Globus pallidus (tissue), 1 donor: Measurements from ENCODE around the gene POLR1E.

ENCODE experiments used
- DNase-seq: peaks from one replicate; pipeline ENCODE4 v3.0.0-alpha.2; 2015; ENCODE audit warnings: low spot score

POLR1E gene, protein sequence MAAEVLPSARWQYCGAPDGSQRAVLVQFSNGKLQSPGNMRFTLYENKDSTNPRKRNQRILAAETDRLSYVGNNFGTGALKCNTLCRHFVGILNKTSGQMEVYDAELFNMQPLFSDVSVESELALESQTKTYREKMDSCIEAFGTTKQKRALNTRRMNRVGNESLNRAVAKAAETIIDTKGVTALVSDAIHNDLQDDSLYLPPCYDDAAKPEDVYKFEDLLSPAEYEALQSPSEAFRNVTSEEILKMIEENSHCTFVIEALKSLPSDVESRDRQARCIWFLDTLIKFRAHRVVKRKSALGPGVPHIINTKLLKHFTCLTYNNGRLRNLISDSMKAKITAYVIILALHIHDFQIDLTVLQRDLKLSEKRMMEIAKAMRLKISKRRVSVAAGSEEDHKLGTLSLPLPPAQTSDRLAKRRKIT

DNA sequence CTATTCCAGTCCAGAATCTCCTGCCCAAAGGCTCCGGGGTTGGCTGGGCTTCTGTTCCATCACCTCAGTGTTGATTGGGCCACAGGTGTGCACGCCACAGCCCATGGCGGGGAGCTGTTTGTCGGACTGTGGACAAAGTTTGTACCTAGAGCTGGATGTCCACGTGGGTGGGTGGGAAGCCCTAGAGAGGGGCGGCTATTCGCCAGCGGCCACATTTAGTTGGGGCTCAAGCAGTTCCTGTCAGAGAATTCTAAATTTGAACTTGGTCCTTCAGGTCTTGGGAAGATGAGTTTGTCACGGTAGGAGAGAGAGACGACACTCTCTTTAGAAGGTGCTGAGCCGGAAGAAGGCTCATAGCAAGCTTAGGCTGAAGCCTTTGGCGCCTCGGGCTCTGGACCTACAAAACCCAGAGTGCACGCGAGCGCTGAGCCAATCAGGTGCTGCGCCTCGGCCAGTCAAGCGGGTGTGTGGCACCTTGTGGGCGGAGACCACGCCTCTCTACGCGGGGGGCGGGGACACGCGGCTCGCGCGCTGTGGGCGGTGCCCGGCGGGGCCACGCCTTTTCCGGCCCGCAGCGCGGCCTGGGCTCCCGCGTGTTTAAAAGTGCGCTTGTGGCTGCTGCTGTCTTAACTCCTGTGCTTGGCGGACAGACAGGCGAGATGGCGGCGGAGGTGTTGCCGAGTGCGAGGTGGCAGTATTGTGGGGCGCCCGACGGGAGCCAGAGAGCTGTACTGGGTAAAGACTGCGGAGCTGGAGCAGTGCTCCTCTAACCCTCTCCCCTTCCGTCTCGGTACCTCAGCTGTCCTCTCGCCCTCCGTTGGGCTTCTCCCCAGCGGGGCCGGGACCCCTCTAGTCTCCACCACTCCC, at the start of gene POLR1E:
Gene POLR1E, plus strand, starts transcription at position 560 of the 867 bp plus-strand sequence. Its CDS starts 100 bp downstream, at position 660.
- peak; percentile 87 for DNase-seq

DNA sequence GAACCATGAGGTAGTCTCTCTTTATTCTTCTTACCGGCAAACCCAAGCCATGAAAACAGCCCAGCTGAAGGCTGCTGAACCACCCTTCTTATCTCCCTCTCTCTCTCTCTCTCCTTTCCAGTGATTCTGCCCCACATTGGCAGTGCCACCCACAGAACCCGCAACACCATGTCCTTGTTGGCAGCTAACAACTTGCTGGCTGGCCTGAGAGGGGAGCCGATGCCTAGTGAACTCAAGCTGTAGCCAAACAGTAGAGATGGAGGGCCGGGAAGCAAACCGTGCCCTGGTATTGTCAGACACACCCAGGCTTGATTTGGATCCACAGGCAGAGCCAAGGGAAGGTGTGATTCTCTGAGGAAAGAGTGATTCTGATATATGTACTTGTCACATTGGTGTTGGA, 49.2 kb upstream of the POLR1E start:
- DNase-seq: peak; percentile 49

DNA sequence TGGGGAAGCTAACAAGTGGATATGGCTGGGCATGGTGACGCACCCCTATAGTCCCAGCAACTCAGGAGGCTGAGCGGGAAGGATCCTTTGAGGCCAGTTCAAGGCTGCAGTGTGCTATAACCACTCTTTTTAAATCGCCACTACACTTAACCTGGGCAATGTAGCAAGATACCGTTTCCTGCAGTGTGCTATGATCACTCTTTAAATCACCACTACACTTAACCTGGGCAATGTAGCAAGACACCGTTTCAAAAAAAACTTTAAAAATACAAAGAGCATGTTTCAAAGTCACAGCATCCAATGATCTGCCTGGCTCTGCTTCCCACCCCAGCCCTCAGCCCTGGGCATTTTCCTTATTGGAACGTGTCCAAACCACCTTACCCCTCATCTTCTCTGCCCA, 48.7 kb upstream of the POLR1E start:
- no peak for DNase-seq

DNA sequence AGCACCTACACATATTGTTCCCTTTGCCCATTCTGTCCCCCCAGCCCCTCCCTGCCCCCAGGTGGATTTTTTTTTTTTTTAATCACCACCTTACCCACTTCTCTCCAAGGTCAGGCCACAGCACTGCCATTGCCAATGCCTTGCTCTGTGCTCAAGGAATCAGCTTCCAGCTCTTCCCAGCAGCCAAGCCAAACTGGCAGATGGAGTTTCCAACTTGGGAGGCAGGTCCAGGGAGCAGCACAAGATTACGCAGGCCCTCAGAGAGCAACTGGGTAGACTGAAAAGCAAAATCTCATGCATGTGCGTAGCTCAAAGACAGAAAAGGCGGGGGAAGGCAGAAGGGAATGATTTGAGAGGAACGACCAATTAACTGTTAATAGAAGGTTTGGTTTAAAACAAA, 48.1 kb upstream of the POLR1E start:
- DNase-seq: peak; percentile 50

DNA sequence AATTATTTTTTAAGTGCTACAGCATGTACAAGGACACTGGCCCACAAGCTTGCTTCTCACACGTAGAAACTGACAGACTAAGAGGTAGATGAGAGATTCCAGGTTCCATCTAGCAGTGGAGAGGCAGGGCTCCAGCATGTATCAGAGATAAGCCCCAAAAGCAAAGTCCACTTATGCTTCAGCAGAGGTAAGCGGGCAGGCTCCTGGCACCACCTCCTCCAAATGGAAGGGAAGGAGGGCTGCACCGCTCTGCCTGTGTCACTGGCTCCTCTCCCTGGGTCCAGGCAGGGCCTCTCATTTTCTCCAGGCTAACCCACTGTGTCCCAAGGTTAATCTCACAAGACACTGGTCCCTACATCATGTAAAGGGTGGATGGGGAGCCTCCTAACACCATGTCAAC, 47.4 kb upstream of the POLR1E start:
- no peak for DNase-seq

DNA sequence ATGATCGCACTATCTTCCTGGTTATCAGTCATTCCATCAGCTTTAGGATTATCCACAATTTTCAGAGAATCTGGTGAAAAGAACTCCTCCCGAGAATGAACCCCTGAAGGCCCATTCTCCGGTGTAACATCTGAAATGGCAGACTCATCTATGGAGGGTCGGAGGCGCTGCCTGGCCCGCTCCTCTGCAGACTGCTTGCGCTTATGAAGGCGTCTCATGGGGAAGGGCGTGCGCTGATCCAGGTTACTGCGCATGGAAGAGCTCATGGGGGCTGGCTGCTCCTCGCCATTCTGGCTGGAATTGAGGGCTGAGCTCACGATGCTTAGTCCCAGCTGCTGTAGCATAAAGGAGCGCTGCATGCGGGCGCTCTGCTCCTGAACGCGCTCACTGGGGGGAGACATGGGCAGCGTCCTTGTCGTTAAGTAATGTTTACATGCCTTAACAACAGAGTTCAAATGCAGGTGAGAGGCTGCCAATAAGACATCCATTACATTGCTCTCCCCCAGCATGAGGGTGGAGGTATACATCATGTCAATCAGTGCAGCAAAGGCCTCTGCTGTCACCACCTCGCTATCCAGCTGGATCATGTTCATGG, 43.9 kb upstream of the POLR1E start:
- DNase-seq: no peak

DNA sequence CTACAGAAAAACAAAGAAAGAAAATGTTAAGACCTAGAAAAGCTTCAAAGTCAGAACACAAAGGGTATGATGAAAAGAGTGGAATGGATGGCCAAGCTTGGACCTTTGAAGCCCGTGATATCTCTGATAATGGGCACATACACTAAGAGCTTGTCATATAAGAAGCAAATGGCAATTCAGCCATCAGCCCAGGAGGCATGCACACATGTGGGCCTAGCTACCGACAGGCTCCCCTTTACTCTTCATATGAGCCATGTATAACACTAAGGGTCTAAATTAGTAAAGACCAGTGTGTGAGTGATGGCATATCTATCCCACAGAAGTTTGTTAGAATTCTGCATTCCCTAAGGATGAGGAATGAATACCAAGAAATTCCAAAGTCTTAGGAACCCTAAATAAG, 43.2 kb upstream of the POLR1E start:
- DNase-seq: no peak

DNA sequence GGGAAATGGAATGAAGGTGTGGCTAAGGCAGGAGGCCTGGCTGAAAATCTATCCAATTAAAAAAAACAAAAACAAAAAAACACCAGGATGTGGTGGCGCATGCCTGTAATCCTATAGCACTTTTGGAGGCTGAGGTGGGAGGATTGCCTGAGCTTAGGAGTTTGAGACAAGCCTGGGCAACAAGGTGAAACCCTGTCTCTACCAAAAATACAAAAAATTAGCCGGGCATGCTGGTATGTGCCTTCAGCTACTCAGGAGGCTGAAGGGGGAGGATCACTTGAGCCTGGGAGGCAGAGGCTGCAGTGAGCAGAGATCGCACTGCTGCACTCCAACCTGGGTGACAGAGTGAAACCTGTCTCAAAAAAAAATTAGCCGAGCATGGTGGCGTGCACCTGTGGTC, 42.2 kb upstream of the POLR1E start:
- no peak for DNase-seq

DNA sequence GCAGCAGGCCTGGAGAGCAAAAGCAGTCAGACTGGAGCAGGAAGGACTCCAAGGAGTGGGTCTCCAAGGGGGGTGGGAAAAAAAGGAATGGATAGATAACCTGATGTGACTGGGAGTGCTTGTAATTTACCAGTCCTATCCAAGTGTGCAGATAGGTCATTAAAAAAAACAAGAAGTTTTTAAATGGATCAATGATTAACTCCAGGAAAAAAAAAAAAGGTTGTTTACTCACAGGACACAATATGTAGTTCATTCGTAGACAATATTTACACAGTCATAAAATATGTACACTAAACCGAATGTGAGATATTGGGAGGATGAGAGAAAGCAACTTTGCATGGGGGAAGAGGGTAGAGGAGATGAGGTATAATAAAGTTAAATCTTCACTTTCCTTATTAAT, 40.9 kb upstream of the POLR1E start:
- no peak for DNase-seq

DNA sequence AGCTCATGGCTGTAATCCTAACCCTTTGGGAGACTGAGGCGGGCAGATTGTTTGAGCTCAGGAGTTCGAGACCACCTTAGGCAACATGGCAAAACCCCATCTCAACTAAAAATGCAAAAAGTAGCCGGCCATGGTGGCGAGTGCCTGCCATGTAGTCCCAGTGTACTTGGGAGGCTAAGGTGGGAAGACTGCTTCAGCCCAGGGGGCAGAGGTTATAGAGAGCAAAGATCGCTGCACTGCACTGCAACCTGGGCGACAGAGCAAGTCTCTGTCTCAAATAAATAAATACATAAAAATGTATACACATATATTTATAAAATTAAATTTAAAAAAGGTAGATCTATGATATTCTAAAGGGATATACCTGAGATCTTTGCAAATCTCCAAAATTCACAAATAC, 39.9 kb upstream of the POLR1E start:
- no peak for DNase-seq

DNA sequence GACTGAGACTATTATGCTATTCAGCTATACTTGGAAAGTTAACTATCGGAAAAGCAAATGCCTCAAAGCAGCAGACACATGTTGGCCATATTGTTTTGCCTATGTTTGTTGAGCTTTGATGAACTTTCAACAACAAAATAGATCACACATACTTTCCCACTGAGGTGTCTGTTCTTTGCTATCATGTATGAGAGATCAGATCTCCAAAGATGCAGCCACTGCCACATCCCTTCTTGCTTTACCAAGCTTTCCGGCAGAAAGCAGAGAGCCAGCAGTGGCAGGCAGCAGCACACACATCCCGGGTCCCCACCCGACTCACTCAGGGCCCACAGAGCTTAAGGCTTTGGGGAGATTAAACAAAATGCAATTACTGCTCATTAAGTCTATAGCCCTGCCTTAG, 39.3 kb upstream of the POLR1E start:
- DNase-seq: no peak

DNA sequence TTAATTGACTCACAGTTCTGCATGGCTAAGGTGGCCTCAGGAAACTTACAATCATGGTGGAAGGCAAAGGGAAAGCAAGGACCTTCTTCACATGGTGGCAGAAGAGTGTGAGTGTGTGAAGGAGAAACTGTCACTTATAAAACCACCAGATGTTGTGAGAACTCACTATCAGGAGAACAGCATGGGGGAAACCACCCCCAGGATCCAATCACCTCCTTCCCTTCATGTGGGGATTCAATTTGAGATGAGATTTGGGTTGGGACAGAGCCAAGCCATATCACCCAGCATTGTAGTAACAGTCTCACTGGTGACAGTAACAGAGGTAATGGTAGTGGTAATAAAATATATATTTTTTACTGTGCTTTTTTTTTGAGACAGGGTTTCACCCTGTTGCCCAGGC, 38.6 kb upstream of the POLR1E start:
- DNase-seq: no peak

DNA sequence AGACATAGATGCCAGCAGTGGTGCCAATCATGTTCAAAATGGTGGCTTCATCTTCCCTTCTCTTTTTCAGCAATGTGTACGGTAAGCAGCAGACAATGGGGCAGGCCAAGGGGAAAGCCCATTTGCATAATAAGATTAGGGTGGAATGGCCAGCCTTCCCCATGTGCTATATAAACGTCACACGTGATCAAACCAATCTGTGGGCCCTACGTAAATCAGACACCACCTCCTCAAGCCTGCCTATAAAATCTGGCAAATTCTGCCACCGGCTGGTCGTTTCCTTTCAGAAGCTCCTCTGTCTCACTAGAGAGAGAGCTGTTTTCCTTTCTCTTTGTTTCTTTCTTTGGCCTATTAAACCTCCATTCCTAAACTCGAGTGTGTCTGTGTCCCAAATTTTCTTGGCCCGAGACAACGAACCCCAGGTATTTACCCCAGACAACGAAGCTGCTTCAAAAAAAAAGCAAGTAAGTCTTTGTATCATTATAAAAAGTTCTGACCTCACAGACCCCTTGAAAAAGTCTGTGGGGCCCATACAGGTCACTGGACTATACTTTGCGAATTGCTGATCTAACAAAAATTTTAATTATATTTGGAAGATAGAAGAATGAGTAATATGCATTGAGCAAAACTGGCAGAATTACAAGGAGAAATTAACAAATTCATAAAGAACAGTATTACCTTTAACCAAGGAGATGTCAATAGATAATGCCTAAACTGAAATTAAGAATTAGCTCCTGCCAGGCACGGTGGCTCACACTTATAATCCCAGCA, 35.7 kb upstream of the POLR1E start:
- DNase-seq: peak; percentile 88

DNA sequence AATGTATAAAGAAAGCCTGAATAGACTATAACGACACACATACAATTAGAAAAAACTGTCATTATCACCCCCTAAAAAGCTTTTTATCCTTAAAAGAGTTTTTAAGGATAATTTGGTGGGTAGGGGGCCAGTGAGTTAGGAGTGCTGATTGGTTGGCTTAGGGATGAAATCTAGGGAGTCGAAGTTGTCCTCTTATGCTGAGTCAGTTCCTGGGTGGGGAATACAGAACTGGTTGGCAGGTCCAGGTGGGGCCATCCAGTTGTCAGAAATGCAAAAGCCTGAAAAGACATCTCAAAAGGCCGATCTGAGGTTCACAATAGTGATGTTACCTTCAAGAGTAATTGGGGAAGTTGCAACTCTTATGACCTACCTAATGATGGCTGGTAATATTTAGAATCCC, 34.1 kb upstream of the POLR1E start:
- DNase-seq: no peak

DNA sequence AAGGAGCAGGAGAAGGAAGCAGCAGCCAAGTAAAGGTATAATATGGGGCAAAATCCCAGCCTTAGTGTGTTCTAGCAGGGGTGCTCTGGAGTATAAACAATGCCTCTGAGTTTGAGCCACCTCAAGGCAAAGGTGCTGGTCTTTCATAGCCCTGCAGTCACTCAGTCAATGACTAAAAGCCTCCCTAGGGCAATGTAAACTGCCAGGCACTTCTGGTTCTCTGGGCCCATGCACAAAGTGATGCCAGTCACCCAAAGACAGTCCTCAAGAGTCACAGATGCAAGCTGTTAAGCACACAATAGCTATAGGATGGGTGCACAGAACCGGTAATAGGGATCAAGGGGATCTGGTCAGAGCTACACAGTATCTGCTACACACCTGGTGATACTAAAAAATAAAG, 33.1 kb upstream of the POLR1E start:
- DNase-seq: no peak

DNA sequence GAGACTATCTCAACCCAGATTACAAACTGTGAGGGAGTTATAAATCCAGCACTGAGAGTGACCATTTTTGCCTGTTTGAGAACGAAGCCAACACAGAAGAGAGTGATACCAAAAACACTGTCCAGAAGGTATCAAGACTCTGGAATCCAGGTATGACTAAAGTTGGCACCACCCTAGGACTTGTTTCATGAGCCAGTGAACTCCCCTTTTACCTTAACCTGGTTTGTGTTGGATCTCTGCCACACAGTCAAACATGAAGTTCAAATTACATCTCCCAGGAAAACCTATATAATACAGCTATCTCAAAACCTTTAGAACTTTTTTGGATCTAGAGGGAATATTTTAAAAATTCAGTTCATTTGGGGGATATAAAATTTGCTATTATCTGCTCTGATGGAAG, 31.9 kb upstream of the POLR1E start:
- no peak for DNase-seq

DNA sequence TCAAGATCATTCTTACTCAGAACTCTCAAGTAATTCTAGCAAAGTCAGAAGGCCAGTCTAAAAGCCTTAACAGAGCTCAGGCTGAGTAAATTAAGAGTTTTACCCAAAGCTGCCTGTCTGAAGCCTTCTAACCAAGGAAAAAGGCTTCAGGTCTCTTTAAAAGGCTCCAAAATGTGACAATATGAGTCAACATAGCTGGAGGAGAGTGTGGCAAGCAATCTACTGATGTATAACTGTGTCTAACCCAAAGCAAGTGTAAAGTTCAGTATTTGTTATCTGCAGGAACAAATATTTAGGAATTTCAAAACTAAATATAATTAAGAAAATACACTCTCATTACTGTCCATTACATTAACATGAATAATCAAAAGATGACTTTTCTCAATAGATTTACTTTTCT, 31.5 kb upstream of the POLR1E start:
- no peak for DNase-seq

DNA sequence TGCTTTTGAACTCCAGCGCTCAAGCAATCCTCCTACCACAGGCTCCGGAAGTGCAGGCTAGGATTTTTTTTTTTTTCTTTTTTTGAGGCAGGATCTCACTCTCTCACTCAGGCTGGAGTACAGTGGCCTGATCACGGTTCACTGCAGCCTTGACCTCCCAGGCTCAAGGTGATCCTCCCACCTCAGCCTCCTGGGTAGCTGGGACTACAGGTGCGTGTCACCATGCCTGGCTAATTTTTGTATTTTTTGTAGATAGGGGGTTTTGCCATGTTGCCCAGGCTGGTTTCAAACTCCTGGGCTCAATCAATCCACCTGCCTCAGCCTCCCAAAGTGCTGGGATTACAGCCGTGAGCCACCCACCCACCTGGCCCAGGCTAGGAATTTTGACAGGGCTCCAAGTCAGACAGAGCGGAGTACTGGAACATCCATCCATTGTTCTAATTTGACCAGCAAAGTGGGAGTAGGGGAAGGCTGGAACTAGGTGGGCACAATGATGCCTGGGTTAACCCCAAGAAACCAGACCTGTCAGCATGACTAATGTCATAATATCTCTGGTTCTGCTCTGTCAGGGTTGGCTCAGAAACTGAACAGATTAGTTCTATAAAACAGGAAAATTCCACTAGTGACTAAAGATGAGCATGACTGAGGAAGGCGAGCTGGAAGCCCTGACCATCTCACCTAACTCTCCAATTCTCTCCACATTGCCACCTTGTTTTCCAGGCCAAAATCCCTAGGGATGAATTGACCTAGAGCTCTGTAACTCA, 29.7 kb upstream of the POLR1E start:
- DNase-seq: no peak

DNA sequence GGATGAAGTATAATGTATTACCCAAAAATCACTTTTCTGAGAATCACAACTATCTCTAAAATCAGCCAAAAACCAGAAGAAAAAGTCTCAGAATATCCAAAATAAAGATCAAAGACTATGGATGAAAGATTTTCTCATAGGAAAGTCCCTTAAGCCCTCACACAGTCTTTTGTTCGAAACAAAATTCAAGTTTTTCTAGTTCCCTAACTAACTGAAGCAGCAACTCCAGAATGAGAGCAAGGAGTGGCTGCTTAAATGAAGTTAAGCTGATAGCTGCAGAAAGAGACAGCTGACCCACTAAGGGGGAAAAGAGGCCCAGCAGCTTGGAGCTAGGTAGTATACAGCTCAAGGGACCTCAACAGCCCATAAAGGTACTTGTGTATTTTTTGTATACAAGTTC, 28.9 kb upstream of the POLR1E start:
- no peak for DNase-seq

DNA sequence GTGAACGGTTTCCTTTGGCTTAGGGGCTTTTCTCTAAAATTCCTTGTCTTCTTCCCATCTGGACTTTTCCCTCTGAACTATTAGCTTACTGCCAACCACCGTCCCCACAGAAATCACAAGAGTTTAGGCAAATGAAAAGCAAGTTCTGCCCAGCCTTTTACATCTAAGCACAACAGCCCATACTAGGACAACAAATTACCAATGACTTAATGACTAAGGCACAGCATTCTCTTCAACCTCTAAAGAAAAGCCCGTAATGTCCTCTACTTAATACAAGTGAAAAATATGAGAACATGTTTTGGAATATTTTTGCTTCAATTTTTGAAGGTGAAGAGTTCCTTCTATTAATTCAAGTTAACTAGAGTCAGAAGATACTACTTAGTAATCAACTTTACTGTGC, 21.7 kb upstream of the POLR1E start:
- no peak for DNase-seq
